K562 (cell line): ENCODE data around the gene OXLD1.

Source experiments
- CBX3 ChIP-seq, 2 experiments: IDR thresholded peaks; 1 replicate in 1 of 2; 2 replicates in 1 of 2; pipeline ENCODE4 v1.6.1; 2012; ENCODE audit warnings: inconsistent platforms in 2 of 2, low read length in 2 of 2, borderline replicate concordance in 1 of 2, control low read depth in 1 of 2
- ERF ChIP-seq: fragments of 450-650 bp; formaldehyde crosslinking; IDR thresholded peaks from 2 replicates; pipeline ENCODE4 v1.4.0; 2020; ENCODE audit warnings: mild to moderate bottlenecking, mixed read lengths
- MXI1 ChIP-seq: IDR thresholded peaks from 2 replicates; pipeline ENCODE4 v1.6.1; 2011; ENCODE audit warnings: low read depth, mild to moderate bottlenecking, improper control_type of control experiment, low read length
- POLR2A ChIP-seq: fragments of 450-650 bp; conservative IDR thresholded peaks from 2 replicates; pipeline ENCODE4 v1.6.1; 2016
- PYGO2 ChIP-seq: fragments of 450-650 bp; IDR thresholded peaks from 2 replicates; pipeline ENCODE4 v1.6.1; 2016; ENCODE audit warnings: mild to moderate bottlenecking, missing genetic modification characterization, moderate library complexity, missing compliant biosample characterization
- ZNF79 ChIP-seq: fragments of 250-450 bp; sonication (Bioruptor Pico); IDR thresholded peaks from 2 replicates; pipeline ENCODE4 v1.4.0; 2020; ENCODE audit warnings: low read depth, mild to moderate bottlenecking, moderate library complexity
- TF ChIP-seq, protein P1 (sequence below): fragments of 250-450 bp; sonication (Bioruptor Pico); IDR thresholded peaks from 2 replicates; pipeline ENCODE4 v1.9.0; 2021; ENCODE audit warnings: mild to moderate bottlenecking

DNA sequence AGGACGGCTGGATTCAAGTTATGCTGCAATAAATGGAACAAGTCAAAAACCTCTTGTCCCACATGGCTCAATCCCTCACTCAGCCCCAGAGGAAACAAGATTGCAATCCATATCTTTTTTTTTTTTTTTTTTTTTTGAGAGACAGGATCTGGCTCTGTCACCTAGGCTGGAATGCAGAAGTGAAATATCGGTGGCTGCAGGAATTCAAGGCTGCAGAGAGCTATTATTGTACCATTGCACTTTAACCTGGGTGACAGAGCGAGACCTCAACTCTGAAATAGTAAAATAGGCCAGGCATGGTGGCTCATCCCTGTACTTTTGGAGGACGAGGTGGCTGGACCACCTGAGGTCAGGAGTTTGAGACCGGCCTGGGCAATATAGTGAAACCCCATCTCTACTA is 7.4 kb downstream of the OXLD1 start:
- TF ChIP-seq POLR2A (no peak), MXI1 (no peak), CBX3 (IDR thresholded peaks at IDR 0.05; ENCODE audit: borderline replicate concordance in 1 of 2, low read length in 2 of 2) (no peak), ERF (CRISPR knock-in tag) (no peak), ZNF79 (CRISPR knock-in tag) (no peak), PYGO2 (tag) (no peak)
- TF ChIP-seq, protein P1, sequence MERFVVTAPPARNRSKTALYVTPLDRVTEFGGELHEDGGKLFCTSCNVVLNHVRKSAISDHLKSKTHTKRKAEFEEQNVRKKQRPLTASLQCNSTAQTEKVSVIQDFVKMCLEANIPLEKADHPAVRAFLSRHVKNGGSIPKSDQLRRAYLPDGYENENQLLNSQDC (CRISPR knock-in tag), result no peak
